K562 (cell line): Measurements from ENCODE around the gene ATP5ME. TPM values are rescaled to one million over a fixed set of nuclear protein-coding genes. Genes with fewer than 3 reads are reported as not detected.
A peak's percentile ranks its signal among the peaks of the same experiment; 100 is the strongest.

ENCODE experiments used
- ARID3A ChIP-seq: IDR thresholded peaks from 2 replicates; pipeline ENCODE4 v1.6.1; 2012; ENCODE audit warnings: low read depth, low read length, improper control_type of control experiment, borderline replicate concordance
- CBX3 ChIP-seq, 2 experiments: IDR thresholded peaks; 1 replicate in 1 of 2; 2 replicates in 1 of 2; pipeline ENCODE4 v1.6.1; 2012; ENCODE audit warnings: inconsistent platforms in 2 of 2, low read length in 2 of 2, borderline replicate concordance in 1 of 2, control low read depth in 1 of 2
- CREBBP ChIP-seq: IDR thresholded peaks from one replicate; pipeline ENCODE4 v1.6.1; 2012; ENCODE audit warnings: low read depth, mild to moderate bottlenecking, control low read depth, inconsistent platforms, low read length
- CTCFL ChIP-seq: IDR thresholded peaks from 2 replicates; pipeline ENCODE4 v1.6.1; 2011; ENCODE audit warnings: borderline replicate concordance, low read depth, mild to moderate bottlenecking, moderate library complexity, low read length; ENCODE audit not compliant: insufficient read depth, poor library complexity, severe bottlenecking
- FOXJ2 ChIP-seq: fragments of 200-800 bp; sonication (Bioruptor generic); IDR thresholded peaks from 2 replicates; pipeline ENCODE4 v1.6.1; 2016; ENCODE audit warnings: missing genetic modification characterization, missing compliant biosample characterization
- GABPB1 ChIP-seq: sonication (generic); formaldehyde crosslinking; IDR thresholded peaks from 2 replicates; pipeline ENCODE4 v1.8.0; 2022; ENCODE audit warnings: mild to moderate bottlenecking, missing genetic modification reagents
- L3MBTL2 ChIP-seq: fragments of 450-650 bp; IDR thresholded peaks from 2 replicates; pipeline ENCODE4 v1.6.1; 2016; ENCODE audit warnings: mild to moderate bottlenecking, moderate library complexity
- NR2C1 ChIP-seq, 2 experiments: fragments of 450-650 bp; IDR thresholded peaks; 2 replicates each; pipeline ENCODE4 v1.6.1; 2017; ENCODE audit warnings: mild to moderate bottlenecking in 2 of 2, antibody characterized with exemption in 1 of 2, inconsistent platforms in 1 of 2, missing compliant biosample characterization in 1 of 2, missing genetic modification characterization in 1 of 2
- POLR2AphosphoS5 ChIP-seq: IDR thresholded peaks from 2 replicates; pipeline ENCODE4 v1.6.1; 2011; ENCODE audit warnings: mild to moderate bottlenecking, low read depth, low read length, moderate library complexity; ENCODE audit not compliant: control insufficient read depth, insufficient read depth
- RFX1 ChIP-seq: fragments of 450-650 bp; IDR thresholded peaks from 2 replicates; pipeline ENCODE4 v1.6.1; 2016; ENCODE audit warnings: mild to moderate bottlenecking, moderate library complexity
- SAFB2 ChIP-seq: fragments of 200-400 bp; formaldehyde crosslinking; IDR thresholded peaks from 2 replicates; pipeline ENCODE4 v1.6.1; 2018; ENCODE audit warnings: borderline replicate concordance, low read length, low read depth, moderate library complexity; ENCODE audit not compliant: severe bottlenecking
- SMARCA4 ChIP-seq: fragments of 450-650 bp; IDR thresholded peaks from 2 replicates; pipeline ENCODE4 v1.6.1; 2016
- SMARCE1 ChIP-seq: fragments of 450-650 bp; IDR thresholded peaks from 2 replicates; pipeline ENCODE4 v1.7.1; 2016; ENCODE audit warnings: mild to moderate bottlenecking
- TBL1XR1 ChIP-seq, 2 experiments: IDR thresholded peaks; 2 replicates each; pipeline ENCODE4 v1.6.1; 2012; ENCODE audit warnings: improper control_type of control experiment in 2 of 2, low read length in 2 of 2, mild to moderate bottlenecking in 1 of 2
- TEAD2 ChIP-seq: fragments of 450-650 bp; IDR thresholded peaks from 2 replicates; pipeline ENCODE4 v1.6.1; 2016; ENCODE audit warnings: missing genetic modification characterization, control low read depth, missing compliant biosample characterization
- VEZF1 ChIP-seq: fragments of 200-800 bp; sonication (Bioruptor generic); IDR thresholded peaks from 2 replicates; pipeline ENCODE4 v1.6.1; 2017; ENCODE audit warnings: missing genetic modification characterization, missing compliant biosample characterization
- XRCC5 ChIP-seq: fragments of 200-400 bp; formaldehyde crosslinking; IDR thresholded peaks from 2 replicates; pipeline ENCODE4 v1.6.1; 2017; ENCODE audit warnings: low read depth, mild to moderate bottlenecking, low read length
- ZBTB7A ChIP-seq: IDR thresholded peaks from 2 replicates; pipeline ENCODE4 v1.6.1; 2011; ENCODE audit warnings: low read depth, mild to moderate bottlenecking, low read length, moderate library complexity, borderline replicate concordance; ENCODE audit not compliant: control insufficient read depth
- ZBTB9 ChIP-seq: fragments of 450-650 bp; formaldehyde crosslinking; IDR thresholded peaks from 2 replicates; pipeline ENCODE4 v1.4.0; 2020; ENCODE audit warnings: mild to moderate bottlenecking, moderate library complexity
- ZNF124 ChIP-seq: sonication (generic); formaldehyde crosslinking; IDR thresholded peaks from 2 replicates; pipeline ENCODE4 v1.8.1; 2022; ENCODE audit warnings: missing genetic modification reagents
- polyA plus RNA-seq, 8 experiments: library from polyadenylated mRNA; depleted of rRNA in 4 of 8; stranded (reverse) in 5 of 8; unstranded in 3 of 8; fragments of >200 nt; fragmentation: Nextera tagmentation in 2 of 8; fragmentation: Illumina TruSeq in 1 of 8; extraction: Ambion mirVana in 2 of 8; extraction: Trizol in 1 of 8; gene quantifications; 2 replicates each; pipeline versions ENCODE4 v1.2.1 to v1.2.3, GENCODE V29; 2011 to 2014; ENCODE audit warnings: inconsistent platforms in 1 of 8, missing spikeins in 1 of 8
- total RNA-seq, 7 experiments: library from RNA; depleted of rRNA in 6 of 7; stranded (reverse); fragments of >200 nt in 6 of 7; fragmentation: Illumina TruSeq in 2 of 7; extraction: Trizol in 2 of 7; gene quantifications; 2 replicates each; pipeline versions ENCODE4 v1.2.1 to v1.2.3, GENCODE V29; 2011 to 2021; ENCODE audit warnings: low replicate concordance in 1 of 7

The ATP5ME gene
- total and polyA plus RNA-seq, 9 of the 15 experiments (the other 6 are each of a cell fraction or from before 2014, with no cell fraction given), result 509 to 2,480 (median 887) TPM

GRCh38 chr4:705278-706082, 31.4 kb upstream of the ATP5ME start, which contains the start of gene PCGF3 (continued):
- no peak for TF ChIP-seq ARID3A
- no peak for TF ChIP-seq FOXJ2 (tag)
- TF ChIP-seq VEZF1 (CRISPR knock-in tag), result peak; percentile 83
- no peak for TF ChIP-seq GABPB1 (CRISPR knock-in tag)
- peak; percentile 42; the same call in 1 of the 2 replicates for TF ChIP-seq POLR2AphosphoS5
- peak; percentile 75 for TF ChIP-seq ZBTB9 (CRISPR knock-in tag)
- 0 out of 2 replicates have a peak, but pooled peaks have one; percentile 17 for TF ChIP-seq XRCC5
- no peak for TF ChIP-seq SAFB2
- TF ChIP-seq ZBTB7A, result peak; percentile 89
- TF ChIP-seq CREBBP, result no peak
- TF ChIP-seq TEAD2 (tag), result no peak
- peak; percentile 96 for TF ChIP-seq NR2C1 (IDR thresholded peaks at IDR 0.05)
- TF ChIP-seq NR2C1 (tag; IDR thresholded peaks at IDR 0.05), result peak; percentile 94
- TF ChIP-seq CTCFL, result no peak
- no peak for TF ChIP-seq ZNF124 (CRISPR knock-in tag)
- 0 out of 4 replicates have a peak, but pooled peaks of 1 of the 2 experiments have one; percentile 29 for TF ChIP-seq TBL1XR1 (IDR thresholded peaks at IDR 0.05; ENCODE audit: low read length in 2 of 2)
- peak; percentile 59 for TF ChIP-seq L3MBTL2
- TF ChIP-seq CBX3 (IDR thresholded peaks at IDR 0.05; ENCODE audit: borderline replicate concordance in 1 of 2, low read length in 2 of 2), result no peak
- no peak for TF ChIP-seq RFX1
- 0 out of 2 replicates have a peak, but pooled peaks have one; percentile 46 for TF ChIP-seq SMARCE1
- 0 out of 2 replicates have a peak, but pooled peaks have one; percentile 12 for TF ChIP-seq SMARCA4
